Right atrium auricular region (tissue), 2 donors: ENCODE measurements around the gene STAT1. TPM values are rescaled to one million over a fixed set of nuclear protein-coding genes. Genes with fewer than 3 reads are reported as not detected.

ENCODE experiments used
- DNase-seq: peaks from one replicate; pipeline ENCODE4 v3.0.0-alpha.2; 2019; ENCODE audit warnings: low spot score
- H3K27ac ChIP-seq, 2 donors: fragments of 200-600 bp; sonication (generic); 1 replicate in 1 of 2; 2 replicates in 1 of 2; pipeline ENCODE4 v1.5.1; 2016 to 2019
- H3K27me3 ChIP-seq, 2 donors: fragments of 200-600 bp; sonication (generic); one replicate each; pipeline versions ENCODE4 v1.5.1 to v1.6.0; 2017 to 2019
- H3K36me3 ChIP-seq: fragments of 200-600 bp; sonication (generic); one replicate; pipeline ENCODE4 v1.5.1; 2016
- H3K4me1 ChIP-seq, 2 donors: fragments of 200-600 bp; sonication (generic); one replicate each; pipeline versions ENCODE4 v1.5.1 to v1.6.0; 2017 to 2019
- H3K4me3 ChIP-seq, 2 donors: fragments of 200-600 bp; sonication (generic); 1 replicate in 1 of 2; 2 replicates in 1 of 2; pipeline ENCODE4 v1.5.1; 2017 to 2019; ENCODE audit warnings: mild to moderate bottlenecking in 1 of 2, moderate library complexity in 1 of 2
- H3K9me3 ChIP-seq, 2 donors: fragments of 200-600 bp; sonication (generic); one replicate each; pipeline ENCODE4 v1.5.1; 2019
- total RNA-seq, 2 donors: library from RNA; depleted of rRNA; stranded (reverse); fragments of >200 nt; gene quantifications; one replicate each; pipeline ENCODE4 v1.1.0, GENCODE V29; 2016
- TF ChIP-seq, protein P1 (sequence below), 2 donors: fragments of 200-600 bp; sonication (generic); IDR thresholded peaks; one replicate each; pipeline ENCODE4 v1.5.1; 2019; ENCODE audit warnings: antibody characterized with exemption in 2 of 2

Gene STAT1
- total RNA-seq, 2 donors from 2014 or later, result 34.8 to 36.6 TPM

DNA sequence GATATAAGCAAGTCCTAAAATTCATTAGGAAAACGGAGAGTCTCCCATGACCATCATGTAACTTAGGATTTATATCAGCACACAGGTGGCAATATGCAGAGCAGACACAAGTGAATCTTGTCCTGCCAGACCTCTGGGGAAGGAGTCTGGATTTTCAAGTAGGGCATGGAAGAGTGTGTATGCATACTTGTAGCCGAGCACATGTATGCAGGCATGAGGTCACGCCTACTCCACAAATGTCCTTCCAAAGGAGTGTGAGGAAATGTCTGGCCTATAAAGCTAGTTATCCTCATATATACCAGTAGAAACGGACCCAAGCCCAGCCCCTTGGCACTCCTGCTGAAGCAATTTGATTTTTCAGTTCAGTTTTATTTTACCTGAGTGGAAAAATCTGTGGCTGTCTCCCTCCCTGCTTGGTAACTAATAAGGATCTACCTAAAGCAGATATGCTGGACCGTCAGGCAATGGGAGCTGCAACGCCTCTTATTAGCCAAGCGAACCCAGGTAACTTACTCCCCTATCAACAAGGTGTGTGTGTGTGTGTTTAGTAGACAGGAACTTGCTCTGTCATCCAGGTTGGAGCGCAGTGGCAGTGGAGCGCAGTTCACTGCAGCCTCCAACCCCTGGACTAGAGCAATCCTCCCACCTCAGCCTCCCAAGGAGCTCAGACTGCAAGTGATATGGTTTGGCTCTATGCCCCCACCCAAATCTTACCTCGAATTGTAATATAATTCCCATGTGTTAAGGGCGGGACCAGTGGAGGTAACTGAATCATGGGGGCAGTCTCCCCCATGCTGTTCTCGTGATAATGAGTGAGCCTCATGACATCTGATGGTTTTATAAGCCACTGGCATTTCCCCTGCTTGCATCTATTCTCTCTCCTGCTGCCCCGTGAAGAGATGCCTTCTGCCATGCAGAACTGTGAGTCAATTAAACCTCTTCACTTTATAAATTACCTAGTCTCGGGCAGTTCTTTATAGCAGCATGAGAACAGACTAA, 2.8 kb downstream of the STAT1 start:
- TF ChIP-seq, protein P1, sequence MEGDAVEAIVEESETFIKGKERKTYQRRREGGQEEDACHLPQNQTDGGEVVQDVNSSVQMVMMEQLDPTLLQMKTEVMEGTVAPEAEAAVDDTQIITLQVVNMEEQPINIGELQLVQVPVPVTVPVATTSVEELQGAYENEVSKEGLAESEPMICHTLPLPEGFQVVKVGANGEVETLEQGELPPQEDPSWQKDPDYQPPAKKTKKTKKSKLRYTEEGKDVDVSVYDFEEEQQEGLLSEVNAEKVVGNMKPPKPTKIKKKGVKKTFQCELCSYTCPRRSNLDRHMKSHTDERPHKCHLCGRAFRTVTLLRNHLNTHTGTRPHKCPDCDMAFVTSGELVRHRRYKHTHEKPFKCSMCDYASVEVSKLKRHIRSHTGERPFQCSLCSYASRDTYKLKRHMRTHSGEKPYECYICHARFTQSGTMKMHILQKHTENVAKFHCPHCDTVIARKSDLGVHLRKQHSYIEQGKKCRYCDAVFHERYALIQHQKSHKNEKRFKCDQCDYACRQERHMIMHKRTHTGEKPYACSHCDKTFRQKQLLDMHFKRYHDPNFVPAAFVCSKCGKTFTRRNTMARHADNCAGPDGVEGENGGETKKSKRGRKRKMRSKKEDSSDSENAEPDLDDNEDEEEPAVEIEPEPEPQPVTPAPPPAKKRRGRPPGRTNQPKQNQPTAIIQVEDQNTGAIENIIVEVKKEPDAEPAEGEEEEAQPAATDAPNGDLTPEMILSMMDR (IDR thresholded peaks at IDR 0.05), result no peak
- Histone ChIP-seq H3K4me3 (no peak overlapping the region), H3K9me3 (no peaks in the 10 kb centered on the region), H3K4me1 (peaks cover 0 to 30% of the 10 kb centered on the region in 2 donors), H3K36me3 (peaks cover 36% of the 10 kb centered on the region), H3K27me3 (no peaks in the 10 kb centered on the region), H3K27ac (no peak overlapping the region)
- no peak for DNase-seq

DNA sequence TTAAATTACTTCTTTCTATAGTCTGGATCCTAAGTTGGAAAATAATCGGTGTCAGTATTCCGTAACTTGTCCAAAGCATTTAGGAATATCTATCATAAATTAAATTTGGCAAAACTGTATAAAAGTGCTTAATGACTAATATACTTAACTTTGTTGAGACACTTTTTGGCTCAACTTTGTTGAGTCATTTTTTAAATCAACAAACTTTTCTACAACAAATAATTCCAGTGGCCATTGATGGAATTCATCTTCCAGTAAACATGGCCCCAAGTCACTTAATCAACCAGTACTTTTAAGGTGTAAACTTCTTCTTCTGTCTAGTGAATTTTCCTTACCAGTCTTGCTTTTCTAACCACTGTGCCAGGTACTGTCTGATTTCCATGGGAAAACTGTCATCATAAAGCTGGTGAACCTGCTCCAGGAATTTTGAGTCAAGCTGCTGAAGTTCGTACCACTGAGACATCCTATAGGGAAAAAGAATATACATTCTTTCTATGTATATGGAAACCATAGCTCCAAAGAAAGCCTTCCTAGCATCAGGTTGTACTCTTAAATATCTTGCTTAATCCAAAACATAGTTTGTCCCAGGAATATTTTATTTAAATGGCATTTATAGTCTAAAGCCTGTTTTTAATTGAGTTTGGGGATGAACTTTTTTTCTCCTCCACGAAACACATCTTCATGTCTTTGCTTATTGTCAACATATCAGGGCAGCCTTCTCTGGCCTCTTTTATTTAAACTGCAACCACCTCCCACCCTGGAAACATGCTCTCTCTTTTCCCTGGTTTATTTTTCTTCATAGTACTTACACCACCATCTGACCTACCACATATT, 4.2 kb downstream of the STAT1 start:
- Histone ChIP-seq H3K4me3 (no peak overlapping the region), H3K9me3 (no peaks in the 10 kb centered on the region), H3K4me1 (peaks cover 0 to 29% of the 10 kb centered on the region in 2 donors), H3K27me3 (no peaks in the 10 kb centered on the region), H3K27ac (no peak overlapping the region), H3K36me3 (peaks cover 50% of the 10 kb centered on the region)
- DNase-seq, result no peak
- TF ChIP-seq, protein P1 (IDR thresholded peaks at IDR 0.05), result no peak

DNA sequence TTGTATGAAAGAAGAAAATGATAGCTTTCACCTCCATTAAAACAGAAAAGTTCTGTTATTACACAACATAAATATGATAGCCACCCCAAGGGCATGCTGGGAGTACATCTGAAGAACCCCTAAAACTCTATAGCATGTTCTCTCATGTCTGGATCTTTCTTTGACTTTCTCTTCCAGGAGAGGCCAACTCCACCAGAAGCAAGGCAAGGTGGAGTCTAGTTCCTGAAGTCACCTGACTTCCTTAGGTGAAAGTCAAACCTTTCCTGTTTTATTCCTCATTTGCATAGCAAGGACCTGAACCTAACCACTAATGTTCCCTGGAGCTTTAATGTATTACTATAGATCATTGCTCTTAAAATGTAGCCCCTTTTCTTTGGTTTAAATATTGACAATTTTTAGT, 5.7 kb downstream of the STAT1 start:
- TF ChIP-seq, protein P1 (IDR thresholded peaks at IDR 0.05), result no peak
- DNase-seq, result no peak
- H3K4me3 ChIP-seq, result no peak overlapping the region
- H3K27me3 ChIP-seq, result no peaks in the 10 kb centered on the region
- H3K27ac ChIP-seq, result no peak overlapping the region
- H3K9me3 ChIP-seq, result no peaks in the 10 kb centered on the region
- peaks cover 65% of the 10 kb centered on the region for H3K36me3 ChIP-seq
- H3K4me1 ChIP-seq, result peaks cover 0 to 25% of the 10 kb centered on the region in 2 donors

DNA sequence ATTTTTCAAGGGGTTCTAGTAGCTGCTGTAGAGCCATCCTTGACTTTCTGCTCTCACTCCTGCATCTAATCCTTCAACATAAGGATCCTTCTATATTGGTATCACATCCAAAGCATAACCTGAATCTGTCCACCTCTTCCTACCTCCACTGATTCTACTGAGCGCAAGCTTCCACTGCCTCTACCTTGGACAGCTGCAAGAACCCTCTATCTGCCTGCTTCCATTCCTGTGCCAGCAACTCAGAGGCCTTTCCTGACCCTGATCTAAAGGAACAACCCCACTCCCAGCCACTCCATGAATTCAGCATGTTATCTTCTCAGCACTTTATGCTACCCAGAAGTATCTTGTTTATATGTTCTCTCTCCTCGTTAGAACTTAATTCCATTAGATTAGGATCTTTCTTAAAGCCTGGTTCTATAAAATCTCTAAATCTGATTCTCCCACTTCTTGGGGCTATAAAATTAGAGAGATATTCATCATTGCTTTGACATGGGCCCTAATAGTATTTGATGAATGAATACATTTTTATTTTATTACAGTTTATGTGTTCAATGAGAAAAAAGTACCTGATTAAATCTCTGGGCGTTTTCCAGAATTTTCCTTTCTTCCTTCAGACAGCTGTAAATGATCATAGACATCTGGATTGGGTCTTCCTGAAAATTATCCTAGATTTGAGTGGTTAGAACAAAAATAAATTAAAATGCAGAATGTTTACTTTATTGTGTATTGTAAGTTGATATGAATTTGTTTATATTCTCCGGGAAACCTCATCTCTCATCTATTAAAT, 6.8 kb downstream of the STAT1 start:
- DNase-seq, result no peak
- Histone ChIP-seq H3K27ac (no peak overlapping the region), H3K36me3 (peaks cover 76% of the 10 kb centered on the region), H3K9me3 (no peaks in the 10 kb centered on the region), H3K4me1 (peaks cover 0 to 14% of the 10 kb centered on the region in 2 donors), H3K4me3 (no peak overlapping the region), H3K27me3 (no peaks in the 10 kb centered on the region)
- TF ChIP-seq, protein P1 (IDR thresholded peaks at IDR 0.05), result no peak

DNA sequence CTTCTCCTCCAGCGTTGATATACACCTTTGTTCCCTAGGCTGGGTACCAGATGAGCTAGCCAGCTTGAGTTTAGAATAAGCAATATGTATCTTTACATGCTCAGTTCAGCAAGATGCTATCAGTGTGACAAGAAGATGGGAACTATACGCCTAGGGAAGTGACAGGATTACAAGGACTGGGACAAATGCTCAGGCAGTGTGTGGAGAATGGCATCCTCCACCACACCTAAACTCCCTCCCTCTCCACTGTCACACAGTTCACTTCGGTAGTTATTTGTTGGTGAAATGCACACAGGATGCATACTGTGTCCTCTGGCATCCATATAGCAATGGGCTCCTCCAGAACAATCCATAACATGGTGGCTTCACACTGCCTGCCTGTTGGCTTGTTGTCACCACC, 7.7 kb downstream of the STAT1 start:
- Histone ChIP-seq H3K9me3 (no peaks in the 10 kb centered on the region), H3K36me3 (peaks cover 81% of the 10 kb centered on the region), H3K4me1 (peaks cover 0 to 5% of the 10 kb centered on the region in 2 donors), H3K27ac (no peak overlapping the region), H3K27me3 (no peaks in the 10 kb centered on the region), H3K4me3 (no peak overlapping the region)
- no peak for DNase-seq
- TF ChIP-seq, protein P1 (IDR thresholded peaks at IDR 0.05), result no peak
